ENCODE measurements around the gene MTIF2.
A peak's percentile ranks its signal among the peaks of the same experiment; 100 is the strongest.
"Not testable (repeated sequence)": the region's sequence is repeated elsewhere in the genome, so short reads cannot be mapped to it uniquely, and the experiment has no call there.

Gene MTIF2

GRCh38 chr2:55231546-55232083 is 37.4 kb downstream of the MTIF2 start:
- DNase-seq (ENCODE audit: low read depth): no peak
- TF ChIP-seq CTCF (conservative IDR thresholded peaks at IDR 0.05; ENCODE audit: control insufficient read depth, insufficient read depth, low read depth, low read length): no peak
- H3K4me3 ChIP-seq (ENCODE audit: control insufficient read depth, low read depth, low read length): peak overlapping the region; percentile 98

- no peak overlapping the region for H3K4me3 ChIP-seq (ENCODE audit: control insufficient read depth, low read depth, low read length)
- no peak for TF ChIP-seq CTCF (conservative IDR thresholded peaks at IDR 0.05; ENCODE audit: control insufficient read depth, insufficient read depth, low read depth, low read length)
- no peak for DNase-seq (ENCODE audit: low read depth)
These were observed 38.5 kb downstream of the MTIF2 start for GRCh38 chr2:55230551-55230950.

GRCh38 chr2:55229221-55229620 is 39.8 kb downstream of the MTIF2 start:
- no peak overlapping the region for H3K4me3 ChIP-seq (ENCODE audit: control insufficient read depth, low read depth, low read length)
- no peak for TF ChIP-seq CTCF (conservative IDR thresholded peaks at IDR 0.05; ENCODE audit: control insufficient read depth, insufficient read depth, low read depth, low read length)

GRCh38 chr2:55228226-55228563 is 40.8 kb downstream of the MTIF2 start:
- DNase-seq (ENCODE audit: low read depth): no peak
- H3K4me3 ChIP-seq (ENCODE audit: control insufficient read depth, low read depth, low read length): no peak overlapping the region
- TF ChIP-seq CTCF (conservative IDR thresholded peaks at IDR 0.05; ENCODE audit: control insufficient read depth, insufficient read depth, low read depth, low read length): no peak

More at GRCh38 chr2:55229221-55229620, 39.8 kb downstream of the MTIF2 start:
- no peak for DNase-seq (ENCODE audit: low read depth)

- H3K4me3 ChIP-seq (ENCODE audit: control insufficient read depth, low read depth, low read length): not testable (repeated sequence)
- peak; percentile 43 for DNase-seq (ENCODE audit: low read depth)
These were observed 41.4 kb downstream of the MTIF2 start for GRCh38 chr2:55227437-55228225.

- no peak overlapping the region for H3K4me3 ChIP-seq (ENCODE audit: control insufficient read depth, low read depth, low read length)
- no peak for DNase-seq (ENCODE audit: low read depth)
These were observed 43.5 kb downstream of the MTIF2 start for GRCh38 chr2:55225481-55226020.

More at GRCh38 chr2:55225481-55226020, 43.5 kb downstream of the MTIF2 start:
- TF ChIP-seq CTCF (conservative IDR thresholded peaks at IDR 0.05; ENCODE audit: control insufficient read depth, insufficient read depth, low read depth, low read length): no peak
